GM12878 (cell line): ENCODE results near the gene GLT1D1. TPM values are rescaled to one million over a fixed set of nuclear protein-coding genes. Genes with fewer than 3 reads are reported as not detected.

Experiments used
- ATF7 ChIP-seq: fragments of 450-650 bp; IDR thresholded peaks from 2 replicates; pipeline ENCODE4 v1.6.1; 2016; ENCODE audit warnings: low read depth, mild to moderate bottlenecking
- CBFB ChIP-seq: IDR thresholded peaks from 2 replicates; pipeline ENCODE4 v1.6.1; 2016; ENCODE audit warnings: antibody characterized with exemption, low read depth
- JUND ChIP-seq: IDR thresholded peaks from 2 replicates; pipeline ENCODE4 v1.6.1; 2012; ENCODE audit warnings: low read depth, mild to moderate bottlenecking, low read length, improper control_type of control experiment, moderate library complexity
- LARP7 ChIP-seq: fragments of 450-650 bp; IDR thresholded peaks from 2 replicates; pipeline ENCODE4 v1.6.1; 2017; ENCODE audit warnings: mild to moderate bottlenecking
- PBX3 ChIP-seq: IDR thresholded peaks from 2 replicates; pipeline ENCODE4 v1.6.1; 2011; ENCODE audit warnings: mild to moderate bottlenecking, low read depth, low read length, moderate library complexity; ENCODE audit not compliant: insufficient replicate concordance
- PKNOX1 ChIP-seq: fragments of 450-650 bp; IDR thresholded peaks from 2 replicates; pipeline ENCODE4 v1.6.1; 2016; ENCODE audit warnings: mild to moderate bottlenecking
- ZBTB33 ChIP-seq: fragments of 450-650 bp; IDR thresholded peaks from 2 replicates; pipeline ENCODE4 v1.6.1; 2017; ENCODE audit warnings: mild to moderate bottlenecking
- ZBTB4 ChIP-seq: fragments of 450-650 bp; formaldehyde crosslinking; IDR thresholded peaks from 2 replicates; pipeline ENCODE4 v1.4.0; 2022; ENCODE audit warnings: mild to moderate bottlenecking, moderate library complexity
- ZNF384 ChIP-seq: IDR thresholded peaks from 2 replicates; pipeline ENCODE4 v1.6.1; 2012; ENCODE audit warnings: low read depth, mild to moderate bottlenecking, low read length, improper control_type of control experiment, borderline replicate concordance
- ZNF687 ChIP-seq: fragments of 450-650 bp; IDR thresholded peaks from 2 replicates; pipeline ENCODE4 v1.6.1; 2017; ENCODE audit warnings: mild to moderate bottlenecking, moderate library complexity
- polyA plus RNA-seq, 11 experiments: library from polyadenylated mRNA; depleted of rRNA in 4 of 11; unstranded in 6 of 11; stranded (reverse) in 5 of 11; fragments of >200 nt; fragmentation: Nextera tagmentation in 4 of 11; fragmentation: Illumina TruSeq in 1 of 11; extraction: Ambion mirVana in 4 of 11; extraction: Trizol in 1 of 11; gene quantifications; 1 replicate in 1 of 11; 2 replicates in 10 of 11; pipeline versions ENCODE4 v1.2.1 to v1.2.3, GENCODE V29; 2011 to 2016; ENCODE audit warnings: inconsistent platforms in 2 of 11, missing spikeins in 2 of 11, low read depth in 1 of 11
- total RNA-seq, 4 experiments: library from RNA; depleted of rRNA in 3 of 4; stranded (reverse); fragments of >200 nt in 3 of 4; fragmentation: Illumina TruSeq in 1 of 4; extraction: Trizol in 1 of 4; gene quantifications; 2 replicates each; pipeline versions ENCODE4 v1.2.1 to v1.2.3, GENCODE V29; 2013 to 2021

The GLT1D1 gene
- total and polyA plus RNA-seq, 10 of the 15 experiments (the other 5 are each of a cell fraction or from before 2014, with no cell fraction given): 0.42 to 62.8 (median 3.0) TPM

- 0 out of 2 replicates have a peak, but pooled peaks have one; percentile 61 for TF ChIP-seq ZBTB4
- 0 out of 2 replicates have a peak, but pooled peaks have one; percentile 42 for TF ChIP-seq ZNF384
- TF ChIP-seq ZNF687: peak; percentile 84
- no peak for TF ChIP-seq JUND
- peak; percentile 10; the same call in 1 of the 2 replicates for TF ChIP-seq ATF7
- TF ChIP-seq ZBTB33: no peak
- TF ChIP-seq CBFB: no peak
- TF ChIP-seq PBX3: peak; percentile 37
- peak; percentile 19; the same call in 1 of the 2 replicates for TF ChIP-seq PKNOX1
- peak; percentile 32; the same call in 1 of the 2 replicates for TF ChIP-seq LARP7
These were observed 34.9 kb upstream of the GLT1D1 start (continued) for GRCh38 chr12:128818065-128819022.
